ENCODE measurements around the gene NEXMIF.

DNA sequence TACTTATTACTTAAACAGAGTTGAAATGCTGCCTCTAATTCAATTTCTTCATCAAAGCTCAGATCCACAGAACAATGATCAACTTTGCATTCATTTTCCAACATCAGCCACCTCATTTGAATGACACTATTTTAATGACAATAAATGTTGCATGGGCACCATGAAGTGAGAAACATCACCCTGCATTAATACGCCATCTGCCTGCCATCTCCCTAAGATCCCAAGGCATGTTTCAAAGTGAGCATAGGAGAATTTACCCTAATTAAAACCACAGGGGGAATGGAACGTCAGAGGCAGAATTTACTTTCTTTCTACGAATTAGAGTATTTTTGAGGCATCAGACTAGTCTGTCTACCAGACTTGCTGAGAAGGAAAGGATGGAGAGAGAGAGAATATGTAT, 32.7 kb downstream of the NEXMIF start:
- TF ChIP-seq CTCF (IDR thresholded peaks at IDR 0.05) (no peak), POLR2A (IDR thresholded peaks at IDR 0.05) (no peak), EP300 (IDR thresholded peaks at IDR 0.05) (no peak)

All from ovary (tissue), 3 donors.